HEK293 (cell line): Measurements from ENCODE around the gene C12orf42.
A peak's percentile ranks its signal among the peaks of the same experiment; 100 is the strongest.

Experiments used
- CTCF ChIA-PET: fragments of 350-600 bp; formaldehyde crosslinking; extraction: SDS; loops from one replicate; lab custom pipeline; 2021; ENCODE audit warnings: antibody characterized with exemption; lab: Yijun Ruan, JAX
- POLR2A ChIA-PET: fragments of 300-600 bp; formaldehyde crosslinking; extraction: SDS; loops from one replicate; lab custom pipeline; 2020; ENCODE audit warnings: antibody characterized with exemption, inconsistent platforms; lab: Yijun Ruan, JAX
- H3K27ac ChIP-seq: fragments of 200-500 bp; sonication (Bioruptor generic); 2 replicates; pipeline ENCODE4 v1.5.1; 2014; ENCODE audit warnings: low read depth, low read length, control low read depth, inconsistent platforms; ENCODE audit errors: extremely low read depth
- H3K36me3 ChIP-seq, 2 experiments: fragments of 200-500 bp in 1 of 2; sonication (Bioruptor generic) in 1 of 2; 1 replicate in 1 of 2; 2 replicates in 1 of 2; pipeline ENCODE4 v1.5.1; 2014 to 2017; ENCODE audit warnings: inconsistent platforms in 2 of 2, low read length in 2 of 2; ENCODE audit not compliant: control insufficient read depth in 2 of 2, insufficient read depth in 1 of 2
- H3K4me1 ChIP-seq: fragments of 200-500 bp; sonication (Bioruptor generic); 2 replicates; pipeline ENCODE4 v1.5.1; 2014; ENCODE audit warnings: mild to moderate bottlenecking, low read length, inconsistent platforms; ENCODE audit not compliant: control insufficient read depth, insufficient read depth
- H3K4me3 ChIP-seq: 2 replicates; pipeline ENCODE4 v1.5.1; 2011; ENCODE audit warnings: low read depth, mild to moderate bottlenecking, control low read depth, low read length, moderate library complexity
- H3K9me3 ChIP-seq: fragments of 200-500 bp; sonication (Bioruptor generic); 2 replicates; pipeline ENCODE4 v1.5.1; 2014; ENCODE audit warnings: low read depth, low read length, inconsistent platforms; ENCODE audit not compliant: control insufficient read depth, insufficient read depth
- GLIS1 ChIP-seq: fragments of 450-650 bp; formaldehyde crosslinking; IDR thresholded peaks from 2 replicates; pipeline ENCODE4 v1.5.1; 2016; ENCODE audit warnings: missing biosample characterization, missing genetic modification characterization
- KLF10 ChIP-seq: fragments of 450-650 bp; IDR thresholded peaks from 2 replicates; pipeline ENCODE4 v1.5.1; 2018; ENCODE audit warnings: missing biosample characterization, mild to moderate bottlenecking, missing genetic modification characterization
- PRDM1 ChIP-seq: fragments of 450-650 bp; formaldehyde crosslinking; IDR thresholded peaks from 2 replicates; pipeline ENCODE4; 2016; ENCODE audit warnings: missing biosample characterization, missing genetic modification characterization
- PRDM6 ChIP-seq: fragments of 450-650 bp; formaldehyde crosslinking; IDR thresholded peaks from 2 replicates; pipeline ENCODE4 v1.5.1; 2017; ENCODE audit warnings: missing biosample characterization, missing genetic modification characterization
- ZBTB6 ChIP-seq: fragments of 450-650 bp; formaldehyde crosslinking; IDR thresholded peaks from 2 replicates; pipeline ENCODE4 v1.5.1; 2017; ENCODE audit warnings: missing biosample characterization, missing genetic modification characterization
- ZIC2 ChIP-seq: fragments of 450-650 bp; formaldehyde crosslinking; IDR thresholded peaks from 2 replicates; pipeline ENCODE4 v1.5.1; 2016; ENCODE audit warnings: missing biosample characterization, missing genetic modification characterization
- ZNF132 ChIP-seq: fragments of 450-650 bp; formaldehyde crosslinking; IDR thresholded peaks from 2 replicates; pipeline ENCODE4 v1.5.1; 2017; ENCODE audit warnings: missing biosample characterization, missing genetic modification characterization, borderline replicate concordance
- ZNF214 ChIP-seq: fragments of 450-650 bp; formaldehyde crosslinking; IDR thresholded peaks from 2 replicates; pipeline ENCODE4 v1.5.1; 2017; ENCODE audit warnings: missing biosample characterization, mild to moderate bottlenecking, missing genetic modification characterization, borderline replicate concordance
- ZNF341 ChIP-seq: fragments of 450-650 bp; formaldehyde crosslinking; IDR thresholded peaks from 2 replicates; pipeline ENCODE4; 2016; ENCODE audit warnings: low read depth, missing biosample characterization, missing genetic modification characterization
- ZNF404 ChIP-seq: fragments of 450-650 bp; formaldehyde crosslinking; IDR thresholded peaks from 2 replicates; pipeline ENCODE4 v1.5.1; 2017; ENCODE audit warnings: missing biosample characterization, missing genetic modification characterization
- ZNF449 ChIP-seq: fragments of 450-650 bp; formaldehyde crosslinking; IDR thresholded peaks from 2 replicates; pipeline ENCODE4 v1.5.1; 2017; ENCODE audit warnings: missing biosample characterization, mild to moderate bottlenecking, missing genetic modification characterization, moderate library complexity
- ZNF621 ChIP-seq: fragments of 450-650 bp; formaldehyde crosslinking; IDR thresholded peaks from 2 replicates; pipeline ENCODE4 v1.5.1; 2017; ENCODE audit warnings: missing biosample characterization, missing genetic modification characterization
- ZNF624 ChIP-seq: fragments of 450-650 bp; formaldehyde crosslinking; IDR thresholded peaks from 2 replicates; pipeline ENCODE4 v1.5.1; 2017; ENCODE audit warnings: missing biosample characterization, missing genetic modification characterization
- ZNF626 ChIP-seq: fragments of 450-650 bp; sonication (Bioruptor Pico); formaldehyde crosslinking; IDR thresholded peaks from 2 replicates; pipeline ENCODE4 v1.5.1; 2018; ENCODE audit warnings: missing biosample characterization, missing genetic modification characterization, inconsistent platforms
- ZSCAN30 ChIP-seq: fragments of 450-650 bp; IDR thresholded peaks from 2 replicates; pipeline ENCODE4 v1.5.1; 2018; ENCODE audit warnings: missing biosample characterization, mild to moderate bottlenecking, missing genetic modification characterization, moderate library complexity

The C12orf42 gene

GRCh38 chr12:103279444-103279843 lies 216.3 kb downstream of the C12orf42 start:
- Histone ChIP-seq H3K27ac (no peak overlapping the region), H3K9me3 (no peaks in the 10 kb centered on the region), H3K4me3 (no peak overlapping the region), H3K36me3 (no peaks in the 10 kb centered on the region), H3K4me1 (no peaks in the 10 kb centered on the region)
- POLR2A ChIA-PET = no interaction called here
- CTCF ChIA-PET = no interaction called here
- TF ChIP-seq ZBTB6 (tag by site-specific recombination) = no peak
- no peak for TF ChIP-seq ZSCAN30
- no peak for TF ChIP-seq ZNF624 (tag by site-specific recombination)

GRCh38 chr12:103278329-103278728 lies 217.4 kb downstream of the C12orf42 start:
- no peaks in the 10 kb centered on the region for H3K36me3 ChIP-seq
- no peak for TF ChIP-seq ZIC2 (tag by site-specific recombination)
- TF ChIP-seq ZNF626 (tag by site-specific recombination) = no peak
- no peak for TF ChIP-seq ZNF449 (tag by site-specific recombination)
- no peak for TF ChIP-seq ZNF132 (tag by site-specific recombination)
- no peak for TF ChIP-seq ZNF404
- TF ChIP-seq, all 188 proteins: peak for 0
- no peaks in the 10 kb centered on the region for H3K4me1 ChIP-seq
- ChIA-PET POLR2A (no interaction called here), CTCF (no interaction called here)
- H3K9me3 ChIP-seq = no peaks in the 10 kb centered on the region
- no peak overlapping the region for H3K27ac ChIP-seq
- H3K4me3 ChIP-seq = no peak overlapping the region

- POLR2A ChIA-PET = no interaction called here
- CTCF ChIA-PET = no interaction called here
- H3K36me3 ChIP-seq = no peaks in the 10 kb centered on the region
- H3K4me3 ChIP-seq = no peak overlapping the region
- no peaks in the 10 kb centered on the region for H3K4me1 ChIP-seq
- no peaks in the 10 kb centered on the region for H3K9me3 ChIP-seq
- TF ChIP-seq ZNF621 (tag by site-specific recombination) (no peak), PRDM1 (tag by site-specific recombination) (0 out of 2 replicates have a peak, but pooled peaks have one; percentile 19)
- H3K27ac ChIP-seq = no peak overlapping the region
These were observed 222.1 kb downstream of the C12orf42 start for GRCh38 chr12:103273645-103274044.

GRCh38 chr12:103272949-103273348 lies 222.8 kb downstream of the C12orf42 start:
- CTCF ChIA-PET = no interaction called here
- Histone ChIP-seq H3K4me3 (no peak overlapping the region), H3K9me3 (no peaks in the 10 kb centered on the region), H3K36me3 (no peaks in the 10 kb centered on the region), H3K4me1 (no peaks in the 10 kb centered on the region)
- POLR2A ChIA-PET = no interaction called here
- TF ChIP-seq ZNF341 (no peak), ZNF404 (no peak), KLF10 (tag by site-specific recombination) (no peak), ZNF214 (tag by site-specific recombination) (no peak), PRDM6 (no peak), GLIS1 (tag by site-specific recombination) (no peak)
- TF ChIP-seq, all 188 proteins: peak for 0
- no peak overlapping the region for H3K27ac ChIP-seq
